Endothelial cell of umbilical vein (primary cell): ENCODE measurements around the gene CELSR1. TPM values are rescaled to one million over a fixed set of nuclear protein-coding genes. Genes with fewer than 3 reads are reported as not detected.

ENCODE experiments used
- BruUV-seq: library from RNA; stranded (reverse); fragments of 400-500 nt; replicated peaks from 2 replicates; lab custom pipeline; 2021; lab: Mats Ljungman, UMichigan
- CTCF ChIA-PET: fragments of 300-600, 350-600 bp; sonication (Branson Sonifier 250); formaldehyde crosslinking; loops from one replicate; lab custom pipeline; 2021; ENCODE audit warnings: antibody characterized with exemption, inconsistent platforms; lab: Charles Lee
- POLR2A ChIA-PET: fragments of 300-600, 350-600 bp; sonication (Branson Sonifier 250); formaldehyde crosslinking; loops from one replicate; lab custom pipeline; 2021; ENCODE audit warnings: antibody characterized with exemption, inconsistent platforms; lab: Charles Lee
- DNase-seq: peaks from one replicate; pipeline ENCODE4 v3.0.0-alpha.2; 2011; ENCODE audit warnings: low read depth, low spot score
- FAIRE-seq: peaks from 2 replicates; lab custom pipeline; 2011; peaks lifted over from hg19 to GRCh38; lab: Jason Lieb, UNC
- H2AFZ ChIP-seq: 2 replicates; pipeline ENCODE4 v1.6.0; 2012; ENCODE audit warnings: low read depth, low read length, control low read depth, inconsistent platforms
- H3K27ac ChIP-seq: 2 replicates; pipeline ENCODE4 v1.5.1; 2011; ENCODE audit warnings: low read depth, mild to moderate bottlenecking, control low read depth, low read length, moderate library complexity; ENCODE audit not compliant: insufficient read depth
- H3K27me3 ChIP-seq, 2 experiments: 2 replicates each; pipeline versions ENCODE4 v1.6.0 to v1.6.1; 2011; ENCODE audit warnings: low read length in 2 of 2, mixed read lengths in 1 of 2; ENCODE audit not compliant: control insufficient read depth in 2 of 2, insufficient read depth in 2 of 2
- H3K36me3 ChIP-seq, 2 experiments: 2 replicates in 1 of 2; 3 replicates in 1 of 2; pipeline ENCODE4 v1.5.1; 2011; ENCODE audit warnings: low read length in 2 of 2, mild to moderate bottlenecking in 1 of 2, moderate library complexity in 1 of 2; ENCODE audit not compliant: control insufficient read depth in 2 of 2, insufficient read depth in 2 of 2; ENCODE audit errors: extremely low read depth in 1 of 2
- H3K4me1 ChIP-seq: 3 replicates; pipeline ENCODE4 v1.5.1; 2011; ENCODE audit warnings: mild to moderate bottlenecking, low read length; ENCODE audit not compliant: control insufficient read depth, insufficient read depth; ENCODE audit errors: extremely low read depth
- H3K4me2 ChIP-seq: 2 replicates; pipeline ENCODE4 v1.6.1; 2011; ENCODE audit warnings: low read length, control low read depth, mixed read lengths; ENCODE audit not compliant: insufficient read depth
- H3K4me3 ChIP-seq, 3 experiments: fragments of 200-600 bp in 1 of 3; sonication (generic), shearing (Covaris generic) in 1 of 3; replicated peaks in 1 of 3; 2 replicates each; pipeline ENCODE4 v1.5.1; 2011 to 2016; ENCODE audit warnings: control low read depth in 3 of 3, low read length in 3 of 3, mild to moderate bottlenecking in 2 of 3, inconsistent platforms in 1 of 3, low read depth in 1 of 3, moderate library complexity in 1 of 3; ENCODE audit not compliant: insufficient read depth in 1 of 3
- H3K79me2 ChIP-seq: 2 replicates; pipeline ENCODE4 v1.6.0; 2012; ENCODE audit warnings: low read length, inconsistent platforms; ENCODE audit not compliant: control insufficient read depth, insufficient read depth
- H3K9ac ChIP-seq: replicated peaks from 2 replicates; pipeline ENCODE3; 2011; ENCODE audit warnings: low read length, control low read depth; ENCODE audit not compliant: insufficient read depth; ENCODE audit errors: extremely low read depth
- H3K9me1 ChIP-seq: replicated peaks from 3 replicates; pipeline ENCODE4 v1.6.0; 2011; ENCODE audit warnings: mild to moderate bottlenecking, low read length; ENCODE audit not compliant: control insufficient read depth, insufficient read depth; ENCODE audit errors: extremely low read depth
- H3K9me3 ChIP-seq: replicated peaks from 2 replicates; pipeline ENCODE4 v1.5.1; 2012; ENCODE audit warnings: low read length, inconsistent platforms; ENCODE audit not compliant: control insufficient read depth, insufficient read depth
- H4K20me1 ChIP-seq: replicated peaks from 2 replicates; pipeline ENCODE3; 2011; ENCODE audit warnings: mild to moderate bottlenecking, low read length; ENCODE audit not compliant: control insufficient read depth, insufficient read depth; ENCODE audit errors: extremely low read depth
- CTCF ChIP-seq, 2 donors: IDR thresholded peaks; 1 replicate in 1 of 2; 2 replicates in 1 of 2; pipeline ENCODE4 v1.5.1; 2011; ENCODE audit warnings: low read length in 2 of 2, mild to moderate bottlenecking in 2 of 2, moderate library complexity in 2 of 2, control low read depth in 1 of 2, inconsistent platforms in 1 of 2, low read depth in 1 of 2; ENCODE audit not compliant: insufficient read depth in 1 of 2; ENCODE audit errors: extremely low read depth in 1 of 2
- EZH2 ChIP-seq: IDR thresholded peaks from 2 replicates; pipeline ENCODE4 v1.6.1; 2012; ENCODE audit warnings: borderline replicate concordance, low read depth, mild to moderate bottlenecking, moderate library complexity, low read length, inconsistent platforms; ENCODE audit not compliant: severe bottlenecking
- FOS ChIP-seq: IDR thresholded peaks from 2 replicates; pipeline ENCODE4 v1.6.1; 2011; ENCODE audit warnings: mild to moderate bottlenecking, low read length, moderate library complexity, borderline replicate concordance; ENCODE audit not compliant: insufficient read depth
- GATA2 ChIP-seq: IDR thresholded peaks from 2 replicates; pipeline ENCODE4 v1.7.0; 2011; ENCODE audit warnings: low read depth, mild to moderate bottlenecking, moderate library complexity, mixed read lengths, low read length; ENCODE audit not compliant: insufficient read length, insufficient read depth
- JUN ChIP-seq: IDR thresholded peaks from 2 replicates; pipeline ENCODE4 v1.6.1; 2011; ENCODE audit warnings: borderline replicate concordance, low read depth; ENCODE audit not compliant: insufficient read length, insufficient read depth
- MAX ChIP-seq: IDR thresholded peaks from 2 replicates; pipeline ENCODE4 v1.6.1; 2011; ENCODE audit not compliant: insufficient read depth, insufficient read length
- MYC ChIP-seq: IDR thresholded peaks from one replicate; pipeline ENCODE4 v1.6.1; 2011; ENCODE audit warnings: mild to moderate bottlenecking, low read depth, low read length
- POLR2A ChIP-seq: IDR thresholded peaks from 2 replicates; pipeline ENCODE4 v1.6.1; 2012; ENCODE audit warnings: low read depth, mild to moderate bottlenecking, control low read depth, low read length
- POLR2AphosphoS5 ChIP-seq: IDR thresholded peaks from 2 replicates; pipeline ENCODE4 v1.6.1; 2012; ENCODE audit warnings: low read depth, mild to moderate bottlenecking, control low read depth, low read length, moderate library complexity; ENCODE audit not compliant: insufficient read depth
- dilution Hi-C: fragments of 300-500 bp; cut with MboI; formaldehyde crosslinking; loops from one replicate; pipeline ENCODE4 v1.15.0; 2019; ENCODE audit warnings: low sequenced_read_pairs; ENCODE audit not compliant: extremely low pct_ligation_motif_present
- intact Hi-C: fragments of 100-400 bp; cut with micrococcal nuclease; formaldehyde crosslinking; loops from one replicate; pipeline ENCODE4 v1.10.0; 2022
- polyA plus RNA-seq, 4 experiments: library from polyadenylated mRNA; depleted of rRNA in 3 of 4; stranded (reverse) in 3 of 4; unstranded in 1 of 4; fragments of >200 nt; gene quantifications; 2 replicates each; pipeline versions ENCODE4 v1.2.1 to v1.2.3, GENCODE V29; 2011 to 2012; ENCODE audit warnings: missing spikeins in 1 of 4
- total RNA-seq: library from RNA; stranded (reverse); gene quantifications from 2 replicates; pipeline ENCODE4 v1.2.3, GENCODE V29; 2021

Gene CELSR1
- total and polyA plus RNA-seq, 2 donors (not counting 3 experiments of a cell fraction or from before 2014, with no cell fraction given) = 3.7 to 5.4 TPM

- DNase-seq (no peak), FAIRE-seq (peak; percentile 24)
- H3K4me2 ChIP-seq = no peak overlapping the region
- no peaks in the 10 kb centered on the region for H3K9me3 ChIP-seq
- no peak overlapping the region for H3K9ac ChIP-seq
- H3K27ac ChIP-seq = no peak overlapping the region
- no peak for TF ChIP-seq POLR2A
- no peak for TF ChIP-seq POLR2AphosphoS5
- no peak for TF ChIP-seq MYC
- no peak for TF ChIP-seq EZH2
- TF ChIP-seq MAX = no peak
- TF ChIP-seq FOS = no peak
- no peak for TF ChIP-seq CTCF (IDR thresholded peaks at IDR 0.05; ENCODE audit: extremely low read depth in 1 of 2, insufficient read depth in 1 of 2, low read depth in 1 of 2, low read length in 2 of 2)
- TF ChIP-seq GATA2 = no peak
- TF ChIP-seq JUN = no peak
- H4K20me1 ChIP-seq = no peaks in the 10 kb centered on the region
- ChIA-PET POLR2A (no interaction called here), CTCF (no interaction called here)
- no peak overlapping the region for H3K4me3 ChIP-seq
- no TSS peak for BruUV-seq
- no peak overlapping the region for H2AFZ ChIP-seq
- intact Hi-C loops = no loop called here
- H3K4me1 ChIP-seq = no peaks in the 10 kb centered on the region
- H3K9me1 ChIP-seq = no peaks in the 10 kb centered on the region
- no peaks in the 10 kb centered on the region for H3K79me2 ChIP-seq
- dilution Hi-C loops = no loop called here
- peaks cover 0 to 4% of the 10 kb centered on the region in 2 experiments for H3K36me3 ChIP-seq
- H3K27me3 ChIP-seq = no peaks in the 10 kb centered on the region
Measured at GRCh38 chr22:46360891-46361290, 176.5 kb downstream of the CELSR1 start.
